SK-N-SH treated with all-trans-retinoic acid at 6 μM for 48 hours (cell line): ENCODE measurements around the gene PDZD2.

Experiments used
- ATAC-seq: fragments of 200-7000 bp; cut with Tn5 transposase; 3 replicates; pipeline ENCODE4 v1.9.1; 2020; ENCODE audit warnings: mild to moderate bottlenecking, moderate library complexity
- ARNTL ChIP-seq: fragments of 450-650 bp; formaldehyde crosslinking; IDR thresholded peaks from 2 replicates; pipeline ENCODE4 v1.5.0; 2020; ENCODE audit warnings: low read depth, mild to moderate bottlenecking, moderate library complexity, borderline replicate concordance
- BACH2 ChIP-seq: fragments of 250-450 bp; sonication (Bioruptor Pico); IDR thresholded peaks from 2 replicates; pipeline ENCODE4 v1.9.0; 2021; ENCODE audit warnings: mild to moderate bottlenecking, borderline replicate concordance
- CREB5 ChIP-seq: fragments of 250-450 bp; sonication (Bioruptor Pico); IDR thresholded peaks from 2 replicates; pipeline ENCODE4 v1.5.1; 2020; ENCODE audit warnings: low read depth, mild to moderate bottlenecking, moderate library complexity
- CSDC2 ChIP-seq: fragments of 250-450 bp; sonication (Bioruptor Pico); IDR thresholded peaks from 2 replicates; pipeline ENCODE4 v1.5.0; 2020; ENCODE audit warnings: mild to moderate bottlenecking, moderate library complexity
- CSRNP3 ChIP-seq: fragments of 250-450 bp; sonication (Bioruptor Pico); IDR thresholded peaks from 2 replicates; pipeline ENCODE4 v1.5.1; 2021; ENCODE audit warnings: mild to moderate bottlenecking, moderate library complexity
- ESRRG ChIP-seq: fragments of 250-450 bp; sonication (Bioruptor Pico); IDR thresholded peaks from 2 replicates; pipeline ENCODE4 v1.6.1; 2021; ENCODE audit warnings: mild to moderate bottlenecking
- GLIS3 ChIP-seq: fragments of 250-450 bp; sonication (Bioruptor Pico); IDR thresholded peaks from 2 replicates; pipeline ENCODE4 v1.5.0; 2020; ENCODE audit warnings: mild to moderate bottlenecking, moderate library complexity
- OSR1 ChIP-seq: fragments of 250-450 bp; sonication (Bioruptor Pico); IDR thresholded peaks from 2 replicates; pipeline ENCODE4 v1.8.0; 2022; ENCODE audit warnings: moderate library complexity, mild to moderate bottlenecking, inconsistent platforms
- PATZ1 ChIP-seq: fragments of 250-450 bp; sonication (Bioruptor Pico); IDR thresholded peaks from 2 replicates; pipeline ENCODE4 v1.8.0; 2020; ENCODE audit warnings: mild to moderate bottlenecking, moderate library complexity, borderline replicate concordance
- POU6F1 ChIP-seq: fragments of 250-450 bp; sonication (Bioruptor Pico); IDR thresholded peaks from 2 replicates; pipeline ENCODE4 v1.8.0; 2021; ENCODE audit warnings: low read depth, mild to moderate bottlenecking, moderate library complexity, borderline replicate concordance
- PPARA ChIP-seq: fragments of 250-450 bp; sonication (Bioruptor Pico); IDR thresholded peaks from 2 replicates; pipeline ENCODE4 v1.5.0; 2020; ENCODE audit warnings: mild to moderate bottlenecking, borderline replicate concordance
- RARB ChIP-seq: fragments of 250-450 bp; sonication (Bioruptor Pico); IDR thresholded peaks from 2 replicates; pipeline ENCODE4 v1.8.0; 2021; ENCODE audit warnings: mild to moderate bottlenecking, moderate library complexity
- SNAI2 ChIP-seq: fragments of 250-450 bp; sonication (Bioruptor Pico); IDR thresholded peaks from 2 replicates; pipeline ENCODE4 v1.5.0; 2020; ENCODE audit warnings: mild to moderate bottlenecking, moderate library complexity
- TCF4 ChIP-seq: fragments of 250-450 bp; sonication (Bioruptor Pico); IDR thresholded peaks from 2 replicates; pipeline ENCODE4 v1.8.0; 2021; ENCODE audit warnings: mild to moderate bottlenecking, moderate library complexity, borderline replicate concordance
- TOX ChIP-seq: fragments of 250-450 bp; sonication (Bioruptor Pico); IDR thresholded peaks from 2 replicates; pipeline ENCODE4 v1.8.0; 2021; ENCODE audit warnings: mild to moderate bottlenecking, moderate library complexity, borderline replicate concordance
- TSHZ2 ChIP-seq: fragments of 250-450 bp; sonication (Bioruptor Pico); IDR thresholded peaks from 2 replicates; pipeline ENCODE4 v1.5.0; 2020; ENCODE audit warnings: mild to moderate bottlenecking, moderate library complexity
- ZC3H10 ChIP-seq: fragments of 250-450 bp; sonication (Bioruptor Pico); IDR thresholded peaks from 2 replicates; pipeline ENCODE4 v1.5.1; 2021; ENCODE audit warnings: mild to moderate bottlenecking, moderate library complexity
- ZFP3 ChIP-seq: fragments of 250-450 bp; sonication (Bioruptor Pico); IDR thresholded peaks from 2 replicates; pipeline ENCODE4 v1.5.0; 2020; ENCODE audit warnings: mild to moderate bottlenecking, moderate library complexity
- ZFP30 ChIP-seq: fragments of 450-650 bp; formaldehyde crosslinking; IDR thresholded peaks from 2 replicates; pipeline ENCODE4 v1.5.0; 2022; ENCODE audit warnings: mild to moderate bottlenecking, moderate library complexity
- ZNF565 ChIP-seq: fragments of 450-650 bp; formaldehyde crosslinking; conservative IDR thresholded peaks from 2 replicates; pipeline ENCODE4 v1.5.0; 2020; ENCODE audit warnings: low read depth, mild to moderate bottlenecking, moderate library complexity
- ZNF70 ChIP-seq: fragments of 450-650 bp; formaldehyde crosslinking; IDR thresholded peaks from 2 replicates; pipeline ENCODE4 v1.5.0; 2020; ENCODE audit warnings: mild to moderate bottlenecking, moderate library complexity
- ZNF8 ChIP-seq: fragments of 450-650 bp; formaldehyde crosslinking; IDR thresholded peaks from 2 replicates; pipeline ENCODE4 v1.5.0; 2020; ENCODE audit warnings: mild to moderate bottlenecking, moderate library complexity

PDZD2 gene

GRCh38 chr5:32126691-32127090, 487.8 kb downstream of the PDZD2 start:
- TF ChIP-seq ZNF8 (CRISPR knock-in tag) (no peak), GLIS3 (CRISPR knock-in tag) (no peak), ZFP30 (CRISPR knock-in tag) (no peak), ARNTL (no peak), BACH2 (CRISPR knock-in tag) (no peak)
- no peak for ATAC-seq

- TF ChIP-seq TOX (CRISPR knock-in tag) (no peak), PATZ1 (CRISPR knock-in tag) (no peak), OSR1 (no peak), ZNF70 (CRISPR knock-in tag) (no peak), CSRNP3 (CRISPR knock-in tag) (no peak), POU6F1 (no peak), ZFP3 (CRISPR knock-in tag) (no peak), CSDC2 (CRISPR knock-in tag) (no peak), ARNTL (no peak), ZNF565 (CRISPR knock-in tag) (no peak), BACH2 (CRISPR knock-in tag) (no peak), PPARA (CRISPR knock-in tag) (no peak), ESRRG (CRISPR knock-in tag) (no peak), ZC3H10 (no peak), RARB (CRISPR knock-in tag) (no peak), GLIS3 (CRISPR knock-in tag) (no peak)
Measured at GRCh38 chr5:32127711-32128110, 488.8 kb downstream of the PDZD2 start.

GRCh38 chr5:32129074-32129598, 490.2 kb downstream of the PDZD2 start:
- no peak for ATAC-seq
- no peak for TF ChIP-seq TSHZ2 (CRISPR knock-in tag)
- no peak for TF ChIP-seq CREB5 (CRISPR knock-in tag)
- TF ChIP-seq TCF4 = no peak
- no peak for TF ChIP-seq SNAI2
- TF ChIP-seq TOX (CRISPR knock-in tag) = no peak
- TF ChIP-seq POU6F1 = no peak
- TF ChIP-seq CSRNP3 (CRISPR knock-in tag) = no peak
- TF ChIP-seq CSDC2 (CRISPR knock-in tag) = no peak
- no peak for TF ChIP-seq PATZ1 (CRISPR knock-in tag)
- no peak for TF ChIP-seq ESRRG (CRISPR knock-in tag)
- no peak for TF ChIP-seq ZFP30 (CRISPR knock-in tag)
- TF ChIP-seq PPARA (CRISPR knock-in tag) = no peak
- no peak for TF ChIP-seq ZNF70 (CRISPR knock-in tag)
- TF ChIP-seq ZNF565 (CRISPR knock-in tag) = no peak
- no peak for TF ChIP-seq ZNF8 (CRISPR knock-in tag)
- TF ChIP-seq BACH2 (CRISPR knock-in tag) = no peak
- no peak for TF ChIP-seq OSR1

More at GRCh38 chr5:32127711-32128110, 488.8 kb downstream of the PDZD2 start:
- no peak for ATAC-seq
